ENCODE results near the gene SF3A1. TPM values are rescaled to one million over a fixed set of nuclear protein-coding genes. Genes with fewer than 3 reads are reported as not detected.
"Not testable (repeated sequence)": the region's sequence is repeated elsewhere in the genome, so short reads cannot be mapped to it uniquely, and the experiment has no call there.

SF3A1 gene
- total and polyA plus RNA-seq, 2 donors (not counting 3 experiments of a cell fraction or from before 2014, with no cell fraction given) = 60.2 to 187 TPM

- CTCF ChIA-PET = interaction anchor here (1.3 kb wide), 1 partner anchor 51 kb away, joined by 9 read pairs; no protein-coding TSS in a partner anchor
These were observed 17.9 kb downstream of the SF3A1 start for GRCh38 chr22:30338802-30339201.

GRCh38 chr22:30338341-30338740 lies 18.4 kb downstream of the SF3A1 start:
- not testable (repeated sequence) for FAIRE-seq

More at GRCh38 chr22:30338802-30339201, 17.9 kb downstream of the SF3A1 start:
- no peak for DNase-seq (ENCODE audit: low read depth, low spot score)
- no peak for FAIRE-seq
- no peaks in the 10 kb centered on the region for H4K20me1 ChIP-seq (replicated peaks; ENCODE audit: control insufficient read depth, extremely low read depth, insufficient read depth, low read length)
- BruUV-seq (replicated peaks) = no TSS peak
- intact Hi-C loops (cut with micrococcal nuclease) = no loop called here
- H3K27ac ChIP-seq (ENCODE audit: insufficient read depth, low read depth, low read length) = no peak overlapping the region
- POLR2A ChIA-PET = no interaction called here
- dilution Hi-C loops (cut with MboI; ENCODE audit: extremely low pct_ligation_motif_present, low sequenced_read_pairs) = no loop called here
- H3K36me3 ChIP-seq (ENCODE audit: control insufficient read depth in 2 of 2, extremely low read depth in 1 of 2, insufficient read depth in 2 of 2, low read length in 2 of 2) = peaks cover 44 to 84% of the 10 kb centered on the region in 2 experiments
- H3K27me3 ChIP-seq (ENCODE audit: control insufficient read depth in 2 of 2, insufficient read depth in 2 of 2, low read length in 2 of 2) = no peaks in the 10 kb centered on the region
- H3K4me2 ChIP-seq (ENCODE audit: insufficient read depth, low read length) = no peak overlapping the region
- no peaks in the 10 kb centered on the region for H3K4me1 ChIP-seq (ENCODE audit: control insufficient read depth, extremely low read depth, insufficient read depth, low read length)
- H3K9me1 ChIP-seq (replicated peaks; ENCODE audit: control insufficient read depth, extremely low read depth, insufficient read depth, low read length) = no peaks in the 10 kb centered on the region
- H3K4me3 ChIP-seq (replicated peaks in 1 of 3; ENCODE audit: insufficient read depth in 1 of 3, low read depth in 1 of 3, low read length in 3 of 3) = no peak overlapping the region
- no peaks in the 10 kb centered on the region for H3K79me2 ChIP-seq (ENCODE audit: control insufficient read depth, insufficient read depth, low read length)
- H3K9ac ChIP-seq (replicated peaks; ENCODE audit: extremely low read depth, insufficient read depth, low read length) = no peak overlapping the region
- no peak for TF ChIP-seq GATA2 (IDR thresholded peaks at IDR 0.05; ENCODE audit: insufficient read depth, insufficient read length, low read depth, low read length)
- no peak for TF ChIP-seq JUN (IDR thresholded peaks at IDR 0.05; ENCODE audit: borderline replicate concordance, insufficient read depth, insufficient read length, low read depth)
- TF ChIP-seq CTCF (IDR thresholded peaks at IDR 0.05; ENCODE audit: extremely low read depth in 1 of 2, insufficient read depth in 1 of 2, low read depth in 1 of 2, low read length in 2 of 2) = no peak
- no peak for TF ChIP-seq POLR2AphosphoS5 (IDR thresholded peaks at IDR 0.05; ENCODE audit: insufficient read depth, low read depth, low read length)
- no peak for TF ChIP-seq EZH2 (IDR thresholded peaks at IDR 0.05; ENCODE audit: borderline replicate concordance, low read depth, low read length, severe bottlenecking)
- TF ChIP-seq POLR2A (IDR thresholded peaks at IDR 0.05; ENCODE audit: low read depth, low read length) = no peak
- no peak for TF ChIP-seq FOS (IDR thresholded peaks at IDR 0.05; ENCODE audit: borderline replicate concordance, insufficient read depth, low read length)
- TF ChIP-seq MYC (IDR thresholded peaks at IDR 0.05; ENCODE audit: low read depth, low read length) = no peak
- TF ChIP-seq, protein P1, sequence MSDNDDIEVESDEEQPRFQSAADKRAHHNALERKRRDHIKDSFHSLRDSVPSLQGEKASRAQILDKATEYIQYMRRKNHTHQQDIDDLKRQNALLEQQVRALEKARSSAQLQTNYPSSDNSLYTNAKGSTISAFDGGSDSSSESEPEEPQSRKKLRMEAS (IDR thresholded peaks at IDR 0.05; ENCODE audit: insufficient read depth, insufficient read length) = no peak
- no peaks in the 10 kb centered on the region for H3K9me3 ChIP-seq (replicated peaks; ENCODE audit: control insufficient read depth, insufficient read depth, low read length)
- no peak overlapping the region for H2AFZ ChIP-seq (ENCODE audit: low read depth, low read length)

More at GRCh38 chr22:30338341-30338740, 18.4 kb downstream of the SF3A1 start:
- dilution Hi-C loops (cut with MboI; ENCODE audit: extremely low pct_ligation_motif_present, low sequenced_read_pairs); H3K4me1 ChIP-seq (ENCODE audit: control insufficient read depth, extremely low read depth, insufficient read depth, low read length); H3K27me3 ChIP-seq (ENCODE audit: control insufficient read depth in 2 of 2, insufficient read depth in 2 of 2, low read length in 2 of 2); H2AFZ ChIP-seq (ENCODE audit: low read depth, low read length); DNase-seq (ENCODE audit: low read depth, low spot score); H3K9me1 ChIP-seq (replicated peaks; ENCODE audit: control insufficient read depth, extremely low read depth, insufficient read depth, low read length); intact Hi-C loops (cut with micrococcal nuclease); H3K4me2 ChIP-seq (ENCODE audit: insufficient read depth, low read length); H3K27ac ChIP-seq (ENCODE audit: insufficient read depth, low read depth, low read length); H3K79me2 ChIP-seq (ENCODE audit: control insufficient read depth, insufficient read depth, low read length); H3K9me3 ChIP-seq (replicated peaks; ENCODE audit: control insufficient read depth, insufficient read depth, low read length); BruUV-seq (replicated peaks); H4K20me1 ChIP-seq (replicated peaks; ENCODE audit: control insufficient read depth, extremely low read depth, insufficient read depth, low read length); H3K4me3 ChIP-seq (replicated peaks in 1 of 3; ENCODE audit: insufficient read depth in 1 of 3, low read depth in 1 of 3, low read length in 3 of 3); H3K9ac ChIP-seq (replicated peaks; ENCODE audit: extremely low read depth, insufficient read depth, low read length); POLR2A ChIA-PET: not testable (repeated sequence)
- H3K36me3 ChIP-seq (ENCODE audit: control insufficient read depth in 2 of 2, extremely low read depth in 1 of 2, insufficient read depth in 2 of 2, low read length in 2 of 2) = peaks cover 44 to 86% of the 10 kb centered on the region in 2 experiments
- CTCF ChIA-PET = interaction anchor here (1.3 kb wide), 1 partner anchor 50 kb away, joined by 9 read pairs; no protein-coding TSS in a partner anchor
